GM12865 (cell line): ENCODE data around the gene TTYH2.

Source experiments
- DNase-seq: peaks from one replicate; pipeline ENCODE4 v3.0.0; 2010; ENCODE audit warnings: low read depth
- H3K4me3 ChIP-seq: 2 replicates; pipeline ENCODE4 v1.5.1; 2011; ENCODE audit warnings: mild to moderate bottlenecking, low read depth, low read length, control low read depth
- CTCF ChIP-seq: IDR thresholded peaks from 2 replicates; pipeline ENCODE4 v1.5.1; 2011; ENCODE audit warnings: low read length, control low read depth, low read depth, inconsistent platforms; ENCODE audit not compliant: insufficient read depth; ENCODE audit errors: missing control alignments

TTYH2 gene

GRCh38 chr17:74235911-74236371, 22.6 kb downstream of the TTYH2 start:
- no peak for TF ChIP-seq CTCF

GRCh38 chr17:74237321-74237720, 23.9 kb downstream of the TTYH2 start:
- TF ChIP-seq CTCF, result no peak
- H3K4me3 ChIP-seq, result no peak overlapping the region
- DNase-seq, result no peak

More at GRCh38 chr17:74235911-74236371, 22.6 kb downstream of the TTYH2 start:
- DNase-seq, result no peak
- H3K4me3 ChIP-seq, result no peak overlapping the region

GRCh38 chr17:74239172-74239571, 25.8 kb downstream of the TTYH2 start:
- TF ChIP-seq CTCF, result no peak
- no peak overlapping the region for H3K4me3 ChIP-seq
- no peak for DNase-seq

GRCh38 chr17:74240618-74241205, 27.3 kb downstream of the TTYH2 start:
- no peak overlapping the region for H3K4me3 ChIP-seq
- no peak for TF ChIP-seq CTCF
- no peak for DNase-seq

- DNase-seq, result no peak
- TF ChIP-seq CTCF, result no peak
- no peak overlapping the region for H3K4me3 ChIP-seq
Measured at GRCh38 chr17:74241431-74241830, 28.1 kb downstream of the TTYH2 start.

GRCh38 chr17:74241847-74242246, 28.5 kb downstream of the TTYH2 start:
- no peak overlapping the region for H3K4me3 ChIP-seq
- no peak for TF ChIP-seq CTCF
- DNase-seq, result no peak
